OCI-LY3 (cell line): ENCODE results near the gene IL10.

ENCODE experiments used
- EZH2phosphoT487 ChIP-seq: fragments of 200-600 bp; shearing (Covaris generic); IDR thresholded peaks from 2 replicates; pipeline ENCODE4 v1.6.1; 2018; ENCODE audit warnings: antibody characterized with exemption, mixed run types, low read depth
- TF ChIP-seq, protein P1 (sequence below): fragments of 200-600, 300-600 bp; sonication (generic); IDR thresholded peaks from 2 replicates; pipeline ENCODE4 v1.5.1; 2014; ENCODE audit warnings: antibody characterized with exemption, low read length, low read depth

DNA sequence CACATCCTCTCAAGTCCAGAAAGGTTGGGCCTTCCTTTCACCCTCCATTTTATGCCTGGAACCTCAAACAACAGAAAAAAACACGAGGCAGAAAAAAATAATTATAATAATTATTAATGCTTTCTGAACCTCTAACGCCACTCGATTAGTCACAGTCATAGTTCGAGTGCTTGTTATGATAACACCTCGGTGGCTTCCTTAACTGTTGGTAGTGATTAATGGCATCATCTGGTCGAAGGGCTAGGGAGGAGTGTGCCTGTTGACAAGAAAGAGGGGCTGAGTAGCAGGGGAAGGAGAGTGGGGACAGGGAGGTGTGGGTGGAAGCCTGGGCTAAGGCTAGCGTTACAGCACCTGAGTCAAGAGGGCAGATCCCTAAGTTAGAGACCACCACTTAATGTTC lies 21.3 kb upstream of the IL10 start:
- TF ChIP-seq, protein P1, sequence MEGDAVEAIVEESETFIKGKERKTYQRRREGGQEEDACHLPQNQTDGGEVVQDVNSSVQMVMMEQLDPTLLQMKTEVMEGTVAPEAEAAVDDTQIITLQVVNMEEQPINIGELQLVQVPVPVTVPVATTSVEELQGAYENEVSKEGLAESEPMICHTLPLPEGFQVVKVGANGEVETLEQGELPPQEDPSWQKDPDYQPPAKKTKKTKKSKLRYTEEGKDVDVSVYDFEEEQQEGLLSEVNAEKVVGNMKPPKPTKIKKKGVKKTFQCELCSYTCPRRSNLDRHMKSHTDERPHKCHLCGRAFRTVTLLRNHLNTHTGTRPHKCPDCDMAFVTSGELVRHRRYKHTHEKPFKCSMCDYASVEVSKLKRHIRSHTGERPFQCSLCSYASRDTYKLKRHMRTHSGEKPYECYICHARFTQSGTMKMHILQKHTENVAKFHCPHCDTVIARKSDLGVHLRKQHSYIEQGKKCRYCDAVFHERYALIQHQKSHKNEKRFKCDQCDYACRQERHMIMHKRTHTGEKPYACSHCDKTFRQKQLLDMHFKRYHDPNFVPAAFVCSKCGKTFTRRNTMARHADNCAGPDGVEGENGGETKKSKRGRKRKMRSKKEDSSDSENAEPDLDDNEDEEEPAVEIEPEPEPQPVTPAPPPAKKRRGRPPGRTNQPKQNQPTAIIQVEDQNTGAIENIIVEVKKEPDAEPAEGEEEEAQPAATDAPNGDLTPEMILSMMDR = no peak
- no peak for TF ChIP-seq EZH2phosphoT487
